Neural cell (in vitro differentiated cells): ENCODE measurements around the gene GFM1.

ENCODE experiments used
- EP300 ChIP-seq: fragments of 450-650 bp; conservative IDR thresholded peaks from 2 replicates; pipeline ENCODE4 v1.6.1; 2014; ENCODE audit warnings: antibody characterized with exemption, mild to moderate bottlenecking, moderate library complexity; ENCODE audit not compliant: poor library complexity, severe bottlenecking
- EZH2 ChIP-seq: fragments of 200-600, 300-800 bp; shearing (Covaris generic), sonication (generic); IDR thresholded peaks from 2 replicates; pipeline ENCODE4 v1.6.1; 2014; ENCODE audit warnings: antibody characterized with exemption, low read length, borderline replicate concordance, mild to moderate bottlenecking; ENCODE audit not compliant: insufficient read depth, poor library complexity, severe bottlenecking
- POLR2AphosphoS5 ChIP-seq: IDR thresholded peaks from 2 replicates; pipeline ENCODE4 v1.6.1; 2012
- RAD21 ChIP-seq: fragments of 450-650 bp; conservative IDR thresholded peaks from 2 replicates; pipeline ENCODE4 v1.6.1; 2014; ENCODE audit warnings: antibody characterized with exemption, mild to moderate bottlenecking, moderate library complexity
- TAF1 ChIP-seq: IDR thresholded peaks from 2 replicates; pipeline ENCODE4 v1.6.1; 2012; ENCODE audit warnings: low read depth
- TF ChIP-seq, protein P1 (sequence below): fragments of 450-650 bp; IDR thresholded peaks from 2 replicates; pipeline ENCODE4 v1.5.1; 2014; ENCODE audit warnings: antibody characterized with exemption, mild to moderate bottlenecking, moderate library complexity; ENCODE audit not compliant: poor library complexity, severe bottlenecking

DNA sequence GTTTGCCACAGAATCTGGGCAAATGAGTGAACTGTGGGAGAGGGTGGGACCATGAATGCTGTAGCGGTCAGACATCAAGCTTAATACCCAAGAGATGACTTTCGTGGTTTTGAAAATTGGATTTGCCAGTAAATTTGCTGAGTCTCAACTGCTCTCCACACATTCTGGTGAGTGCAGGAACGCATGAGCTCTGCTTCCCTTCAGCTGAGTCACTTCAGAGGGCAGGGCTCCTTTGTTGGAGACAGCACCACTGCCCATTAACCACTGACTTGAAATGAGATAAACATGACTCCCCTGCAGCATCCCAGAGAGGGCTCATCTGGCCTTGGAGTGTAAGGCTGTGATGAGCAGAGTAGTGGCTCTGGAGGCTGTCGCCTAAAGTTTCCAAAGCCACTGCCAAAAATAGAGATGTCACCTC lies 65.3 kb downstream of the GFM1 start:
- no peak for TF ChIP-seq EZH2
- no peak for TF ChIP-seq EP300
- no peak for TF ChIP-seq POLR2AphosphoS5
- TF ChIP-seq, protein P1, sequence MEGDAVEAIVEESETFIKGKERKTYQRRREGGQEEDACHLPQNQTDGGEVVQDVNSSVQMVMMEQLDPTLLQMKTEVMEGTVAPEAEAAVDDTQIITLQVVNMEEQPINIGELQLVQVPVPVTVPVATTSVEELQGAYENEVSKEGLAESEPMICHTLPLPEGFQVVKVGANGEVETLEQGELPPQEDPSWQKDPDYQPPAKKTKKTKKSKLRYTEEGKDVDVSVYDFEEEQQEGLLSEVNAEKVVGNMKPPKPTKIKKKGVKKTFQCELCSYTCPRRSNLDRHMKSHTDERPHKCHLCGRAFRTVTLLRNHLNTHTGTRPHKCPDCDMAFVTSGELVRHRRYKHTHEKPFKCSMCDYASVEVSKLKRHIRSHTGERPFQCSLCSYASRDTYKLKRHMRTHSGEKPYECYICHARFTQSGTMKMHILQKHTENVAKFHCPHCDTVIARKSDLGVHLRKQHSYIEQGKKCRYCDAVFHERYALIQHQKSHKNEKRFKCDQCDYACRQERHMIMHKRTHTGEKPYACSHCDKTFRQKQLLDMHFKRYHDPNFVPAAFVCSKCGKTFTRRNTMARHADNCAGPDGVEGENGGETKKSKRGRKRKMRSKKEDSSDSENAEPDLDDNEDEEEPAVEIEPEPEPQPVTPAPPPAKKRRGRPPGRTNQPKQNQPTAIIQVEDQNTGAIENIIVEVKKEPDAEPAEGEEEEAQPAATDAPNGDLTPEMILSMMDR = no peak
- TF ChIP-seq TAF1 = no peak
- no peak for TF ChIP-seq RAD21
